Measurements from ENCODE around the gene PCDHB11.

GRCh38 chr5:141196363-141196762, 3.1 kb upstream of the PCDHB11 start:
- TF ChIP-seq, protein P1, sequence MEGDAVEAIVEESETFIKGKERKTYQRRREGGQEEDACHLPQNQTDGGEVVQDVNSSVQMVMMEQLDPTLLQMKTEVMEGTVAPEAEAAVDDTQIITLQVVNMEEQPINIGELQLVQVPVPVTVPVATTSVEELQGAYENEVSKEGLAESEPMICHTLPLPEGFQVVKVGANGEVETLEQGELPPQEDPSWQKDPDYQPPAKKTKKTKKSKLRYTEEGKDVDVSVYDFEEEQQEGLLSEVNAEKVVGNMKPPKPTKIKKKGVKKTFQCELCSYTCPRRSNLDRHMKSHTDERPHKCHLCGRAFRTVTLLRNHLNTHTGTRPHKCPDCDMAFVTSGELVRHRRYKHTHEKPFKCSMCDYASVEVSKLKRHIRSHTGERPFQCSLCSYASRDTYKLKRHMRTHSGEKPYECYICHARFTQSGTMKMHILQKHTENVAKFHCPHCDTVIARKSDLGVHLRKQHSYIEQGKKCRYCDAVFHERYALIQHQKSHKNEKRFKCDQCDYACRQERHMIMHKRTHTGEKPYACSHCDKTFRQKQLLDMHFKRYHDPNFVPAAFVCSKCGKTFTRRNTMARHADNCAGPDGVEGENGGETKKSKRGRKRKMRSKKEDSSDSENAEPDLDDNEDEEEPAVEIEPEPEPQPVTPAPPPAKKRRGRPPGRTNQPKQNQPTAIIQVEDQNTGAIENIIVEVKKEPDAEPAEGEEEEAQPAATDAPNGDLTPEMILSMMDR (IDR thresholded peaks at IDR 0.05), result no peak
- no peak for TF ChIP-seq EZH2 (IDR thresholded peaks at IDR 0.05; ENCODE audit: borderline replicate concordance, insufficient read depth, low read depth, low read length, poor library complexity, severe bottlenecking)

Data from B cell (primary cell).